ENCODE results near the gene ZNF571.

ZNF571 gene

GRCh38 chr19:37594304-37594981, at the start of gene ZNF571, which contains the start of gene ZNF540:
TSS of gene ZNF571 (minus strand) at chr19:37594792. CDS start at chr19:37586676, 8,116 bp downstream.
TSS of gene ZNF540 (plus strand) at chr19:37594876. CDS start at chr19:37598448, 3,572 bp downstream.
- in situ Hi-C loops (cut with HindIII; ENCODE audit: low sequenced_read_pairs), result no loop called here
- peak within 1 kb of the TSS; percentile 93 for H3K4me3 ChIP-seq (ENCODE audit: low read depth, low read length)
- no peak for TF ChIP-seq CTCF (IDR thresholded peaks at IDR 0.05; ENCODE audit: low read depth, low read length)
- DNase-seq (ENCODE audit: low read depth, low spot score), result peak; percentile 95

GRCh38 chr19:37635076-37636056, 40.8 kb upstream of the ZNF571 start:
- TF ChIP-seq CTCF (IDR thresholded peaks at IDR 0.05; ENCODE audit: low read depth, low read length), result no peak
- H3K4me3 ChIP-seq (ENCODE audit: low read depth, low read length), result no peak overlapping the region
- in situ Hi-C loops (cut with HindIII; ENCODE audit: low sequenced_read_pairs), result no loop called here
- DNase-seq (ENCODE audit: low read depth, low spot score), result no peak

GRCh38 chr19:37594982-37595382, 390 bp upstream of the ZNF571 start:
- in situ Hi-C loops (cut with HindIII; ENCODE audit: low sequenced_read_pairs), result no loop called here
- H3K4me3 ChIP-seq (ENCODE audit: low read depth, low read length), result peak overlapping the region; percentile 93
- no peak for TF ChIP-seq CTCF (IDR thresholded peaks at IDR 0.05; ENCODE audit: low read depth, low read length)
- DNase-seq (ENCODE audit: low read depth, low spot score), result no peak

GRCh38 chr19:37593996-37594303, 642 bp downstream of the ZNF571 start:
- peak overlapping the region; percentile 93 for H3K4me3 ChIP-seq (ENCODE audit: low read depth, low read length)
- in situ Hi-C loops (cut with HindIII; ENCODE audit: low sequenced_read_pairs), result no loop called here
- DNase-seq (ENCODE audit: low read depth, low spot score), result no peak
- TF ChIP-seq CTCF (IDR thresholded peaks at IDR 0.05; ENCODE audit: low read depth, low read length), result no peak

DNA sequence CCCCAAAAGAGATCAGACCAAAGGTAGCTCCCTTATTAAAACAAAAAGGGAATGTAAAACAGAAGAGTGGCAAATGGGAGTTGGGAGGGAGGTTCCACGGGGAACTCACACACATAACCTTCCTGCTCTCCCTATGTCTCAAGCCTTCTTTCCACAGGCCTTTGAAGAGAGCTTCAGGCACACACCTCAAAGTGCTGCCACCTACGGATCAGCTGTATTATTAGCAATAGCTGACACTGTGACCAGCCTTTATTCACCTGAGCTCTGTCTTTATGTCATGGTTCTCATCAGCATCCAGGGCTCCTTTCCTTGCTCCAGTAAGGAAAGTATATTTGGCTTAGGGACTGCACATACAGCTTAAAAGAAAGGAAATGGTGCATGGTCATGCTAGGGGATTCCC, 11.3 kb downstream of the ZNF571 start:
- in situ Hi-C loops (cut with HindIII; ENCODE audit: low sequenced_read_pairs), result no loop called here
- DNase-seq (ENCODE audit: low read depth, low spot score), result no peak
- H3K4me3 ChIP-seq (ENCODE audit: low read depth, low read length), result no peak overlapping the region
- no peak for TF ChIP-seq CTCF (IDR thresholded peaks at IDR 0.05; ENCODE audit: low read depth, low read length)

DNA sequence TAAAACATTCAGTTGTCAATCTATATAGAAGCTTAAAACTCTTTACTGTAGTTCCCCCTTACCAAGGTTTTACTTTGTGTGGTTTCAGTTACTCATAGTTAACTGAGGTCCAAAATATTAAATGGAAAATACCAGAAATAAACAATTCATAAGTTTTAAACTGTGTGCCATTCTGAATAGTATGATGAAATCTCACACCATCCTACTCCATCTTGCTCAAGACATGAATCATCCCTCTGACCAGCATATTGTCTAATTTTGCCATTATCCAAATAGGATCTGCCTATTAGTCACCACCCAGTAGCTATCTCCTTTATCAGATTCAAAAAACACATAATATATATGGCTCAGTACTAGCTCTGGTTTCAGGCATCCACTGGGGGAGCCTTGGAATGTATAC, 22.4 kb downstream of the ZNF571 start:
- no peak for DNase-seq (ENCODE audit: low read depth, low spot score)
- in situ Hi-C loops (cut with HindIII; ENCODE audit: low sequenced_read_pairs), result no loop called here
- TF ChIP-seq CTCF (IDR thresholded peaks at IDR 0.05; ENCODE audit: low read depth, low read length), result no peak
- no peak overlapping the region for H3K4me3 ChIP-seq (ENCODE audit: low read depth, low read length)
